ENCODE measurements around the gene DCST1.

DCST1 gene

GRCh38 chr1:155035936-155036335 lies 2.3 kb downstream of the DCST1 start:
- TF ChIP-seq CTCF (IDR thresholded peaks at IDR 0.05; ENCODE audit: insufficient read depth, low read length, poor library complexity, severe bottlenecking) = no peak
- no peaks in the 10 kb centered on the region for H3K36me3 ChIP-seq (ENCODE audit: low read length)

GRCh38 chr1:155037043-155037442 lies 3.4 kb downstream of the DCST1 start:
- H3K9ac ChIP-seq (ENCODE audit: low read length) = no peak overlapping the region
- no peaks in the 10 kb centered on the region for H3K36me3 ChIP-seq (ENCODE audit: low read length)
- no peak overlapping the region for H3K4me3 ChIP-seq (ENCODE audit: insufficient read depth, low read length, poor library complexity, severe bottlenecking)
- no peak overlapping the region for H3K4me2 ChIP-seq (ENCODE audit: low read depth, low read length, poor library complexity, severe bottlenecking)
- no peak overlapping the region for H3K27ac ChIP-seq (ENCODE audit: low read depth, low read length)
- H3K9me2 ChIP-seq (replicated peaks; ENCODE audit: insufficient read depth, low read length) = no peaks in the 10 kb centered on the region
- TF ChIP-seq EZH2phosphoT487 (conservative IDR thresholded peaks at IDR 0.05; ENCODE audit: low read length) (no peak), CTCF (IDR thresholded peaks at IDR 0.05; ENCODE audit: insufficient read depth, low read length, poor library complexity, severe bottlenecking) (no peak)
- no peak overlapping the region for H2AFZ ChIP-seq (ENCODE audit: low read depth, low read length, severe bottlenecking)
- H3K79me2 ChIP-seq (ENCODE audit: insufficient read depth, low read length) = no peaks in the 10 kb centered on the region
- no peaks in the 10 kb centered on the region for H4K20me1 ChIP-seq (ENCODE audit: low read depth, low read length)
- H3K9me3 ChIP-seq (ENCODE audit: insufficient read depth, low read length) = no peaks in the 10 kb centered on the region
- no peaks in the 10 kb centered on the region for H3F3A ChIP-seq (ENCODE audit: insufficient read depth)
- no peaks in the 10 kb centered on the region for H3K27me3 ChIP-seq (ENCODE audit: low read length)

More at GRCh38 chr1:155035936-155036335, 2.3 kb downstream of the DCST1 start:
- Histone ChIP-seq H3K9me3 (ENCODE audit: insufficient read depth, low read length) (no peaks in the 10 kb centered on the region), H3K9me2 (replicated peaks; ENCODE audit: insufficient read depth, low read length) (no peaks in the 10 kb centered on the region), H4K20me1 (ENCODE audit: low read depth, low read length) (no peaks in the 10 kb centered on the region), H3K27me3 (ENCODE audit: low read length) (no peaks in the 10 kb centered on the region), H3K9ac (ENCODE audit: low read length) (no peak overlapping the region), H3K27ac (ENCODE audit: low read depth, low read length) (no peak overlapping the region), H3F3A (ENCODE audit: insufficient read depth) (no peaks in the 10 kb centered on the region), H2AFZ (ENCODE audit: low read depth, low read length, severe bottlenecking) (no peak overlapping the region), H3K4me3 (ENCODE audit: insufficient read depth, low read length, poor library complexity, severe bottlenecking) (no peak overlapping the region), H3K79me2 (ENCODE audit: insufficient read depth, low read length) (no peaks in the 10 kb centered on the region), H3K4me2 (ENCODE audit: low read depth, low read length, poor library complexity, severe bottlenecking) (no peak overlapping the region)

- no peaks in the 10 kb centered on the region for H4K20me1 ChIP-seq (ENCODE audit: low read depth, low read length)
- no peak overlapping the region for H2AFZ ChIP-seq (ENCODE audit: low read depth, low read length, severe bottlenecking)
- H3K9me3 ChIP-seq (ENCODE audit: insufficient read depth, low read length) = no peaks in the 10 kb centered on the region
- H3K27ac ChIP-seq (ENCODE audit: low read depth, low read length) = no peak overlapping the region
- H3F3A ChIP-seq (ENCODE audit: insufficient read depth) = no peaks in the 10 kb centered on the region
- no peaks in the 10 kb centered on the region for H3K27me3 ChIP-seq (ENCODE audit: low read length)
- TF ChIP-seq CTCF (IDR thresholded peaks at IDR 0.05; ENCODE audit: insufficient read depth, low read length, poor library complexity, severe bottlenecking) (no peak), EZH2phosphoT487 (conservative IDR thresholded peaks at IDR 0.05; ENCODE audit: low read length) (no peak)
- H3K79me2 ChIP-seq (ENCODE audit: insufficient read depth, low read length) = no peaks in the 10 kb centered on the region
- no peak overlapping the region for H3K4me3 ChIP-seq (ENCODE audit: insufficient read depth, low read length, poor library complexity, severe bottlenecking)
- no peaks in the 10 kb centered on the region for H3K9me2 ChIP-seq (replicated peaks; ENCODE audit: insufficient read depth, low read length)
- H3K4me2 ChIP-seq (ENCODE audit: low read depth, low read length, poor library complexity, severe bottlenecking) = no peak overlapping the region
- H3K9ac ChIP-seq (ENCODE audit: low read length) = no peak overlapping the region
- no peaks in the 10 kb centered on the region for H3K36me3 ChIP-seq (ENCODE audit: low read length)
These were observed 4.3 kb downstream of the DCST1 start for GRCh38 chr1:155037851-155038441.
